HG02981 (cell line): ENCODE results near the gene COL9A3.
"Not testable (repeated sequence)": the region's sequence is repeated elsewhere in the genome, so short reads cannot be mapped to it uniquely, and the experiment has no call there.

ENCODE experiments used
- ATAC-seq: cut with Tn5 transposase; IDR thresholded peaks from one replicate; pipeline ENCODE4 v1.9.1; 2021; ENCODE audit warnings: mild to moderate bottlenecking, moderate library complexity; ENCODE audit not compliant: unreplicated experiment

The COL9A3 gene

DNA sequence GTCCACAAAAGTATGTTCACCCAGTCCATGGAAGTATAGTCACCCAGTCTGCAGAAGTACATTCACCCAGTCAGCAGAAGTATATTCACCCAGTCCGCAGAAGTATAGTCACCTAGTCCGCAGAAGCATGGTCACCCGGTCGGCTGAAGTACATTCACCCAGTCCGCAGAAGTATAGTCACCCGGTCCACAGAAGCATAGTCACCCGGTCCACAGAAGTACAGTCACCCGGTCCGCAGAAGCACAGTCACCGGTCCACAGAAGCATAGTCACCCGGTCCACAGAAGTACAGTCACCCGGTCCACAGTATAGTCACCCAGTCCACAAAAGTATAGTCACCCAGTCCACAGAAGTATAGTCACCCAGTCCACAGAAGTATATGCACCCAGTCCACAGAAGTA, 36.0 kb downstream of the COL9A3 start:
- ATAC-seq = no peak

- ATAC-seq = not testable (repeated sequence)
Observed at GRCh38 chr20:62853304-62853703, 36.5 kb downstream of the COL9A3 start.

DNA sequence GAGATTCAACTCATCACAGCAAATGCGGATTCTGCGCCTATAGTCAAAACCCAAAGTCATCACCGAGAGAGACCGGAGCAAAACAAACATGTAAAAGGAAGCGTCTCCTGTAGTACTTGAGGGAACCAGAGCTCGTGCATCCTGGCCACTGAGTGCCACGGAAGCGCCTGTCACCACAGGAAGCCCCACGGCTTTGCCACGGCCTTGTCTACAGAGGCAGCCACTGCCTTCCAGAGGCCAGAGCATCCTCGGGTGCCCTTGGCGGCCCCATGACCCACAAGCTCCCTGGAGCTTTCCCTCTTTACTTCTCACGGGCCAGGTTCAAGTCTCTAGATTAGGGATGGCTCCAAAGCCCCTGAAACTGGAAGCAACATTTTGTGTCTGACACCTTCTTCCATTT, 37.3 kb downstream of the COL9A3 start:
- ATAC-seq = no peak

GRCh38 chr20:62855120-62855519, 38.3 kb downstream of the COL9A3 start:
- ATAC-seq = no peak

GRCh38 chr20:62856931-62857619, 40.2 kb downstream of the COL9A3 start:
- ATAC-seq = no peak

DNA sequence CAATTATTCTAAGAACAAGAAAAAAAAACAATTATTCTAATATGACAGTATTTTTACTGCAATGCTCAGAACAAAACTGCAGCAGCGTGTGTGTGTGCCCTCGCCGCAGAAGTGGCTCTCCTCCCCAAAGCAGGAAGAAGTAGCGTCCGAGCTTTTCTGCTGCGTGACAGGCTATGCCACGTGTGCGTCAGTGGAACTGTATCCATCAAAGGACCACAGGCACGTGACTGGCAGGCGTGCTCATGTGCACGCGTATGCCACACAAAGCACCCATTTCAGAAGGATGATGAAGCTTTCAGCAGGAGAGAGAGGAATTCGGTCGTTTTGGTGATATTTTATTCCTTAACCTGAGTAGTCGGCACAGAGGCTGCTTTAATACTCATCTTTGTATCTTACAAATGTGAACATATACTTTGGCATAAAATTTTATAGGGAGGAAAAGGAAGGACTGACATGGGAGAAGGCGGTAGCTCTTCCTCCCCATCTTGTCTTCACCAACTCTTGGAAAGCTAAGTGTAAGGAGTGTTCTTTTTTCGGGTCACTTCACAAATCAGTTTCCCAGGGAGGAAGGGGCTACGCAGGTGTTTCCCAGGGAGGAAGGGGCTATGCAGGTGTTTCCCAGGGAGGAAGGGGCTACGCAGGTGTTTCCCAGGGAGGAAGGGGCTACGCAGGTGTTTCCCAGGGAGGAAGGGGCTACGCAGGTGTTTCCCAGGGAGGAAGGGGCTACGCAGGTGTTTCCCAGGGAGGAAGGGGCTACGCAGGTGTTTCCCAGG, 41.4 kb downstream of the COL9A3 start:
- ATAC-seq = no peak

- ATAC-seq = no peak
Observed at GRCh38 chr20:62859721-62860120, 42.9 kb downstream of the COL9A3 start.

- ATAC-seq = peak; percentile 5
Observed at GRCh38 chr20:62860391-62860923, 43.6 kb downstream of the COL9A3 start.

DNA sequence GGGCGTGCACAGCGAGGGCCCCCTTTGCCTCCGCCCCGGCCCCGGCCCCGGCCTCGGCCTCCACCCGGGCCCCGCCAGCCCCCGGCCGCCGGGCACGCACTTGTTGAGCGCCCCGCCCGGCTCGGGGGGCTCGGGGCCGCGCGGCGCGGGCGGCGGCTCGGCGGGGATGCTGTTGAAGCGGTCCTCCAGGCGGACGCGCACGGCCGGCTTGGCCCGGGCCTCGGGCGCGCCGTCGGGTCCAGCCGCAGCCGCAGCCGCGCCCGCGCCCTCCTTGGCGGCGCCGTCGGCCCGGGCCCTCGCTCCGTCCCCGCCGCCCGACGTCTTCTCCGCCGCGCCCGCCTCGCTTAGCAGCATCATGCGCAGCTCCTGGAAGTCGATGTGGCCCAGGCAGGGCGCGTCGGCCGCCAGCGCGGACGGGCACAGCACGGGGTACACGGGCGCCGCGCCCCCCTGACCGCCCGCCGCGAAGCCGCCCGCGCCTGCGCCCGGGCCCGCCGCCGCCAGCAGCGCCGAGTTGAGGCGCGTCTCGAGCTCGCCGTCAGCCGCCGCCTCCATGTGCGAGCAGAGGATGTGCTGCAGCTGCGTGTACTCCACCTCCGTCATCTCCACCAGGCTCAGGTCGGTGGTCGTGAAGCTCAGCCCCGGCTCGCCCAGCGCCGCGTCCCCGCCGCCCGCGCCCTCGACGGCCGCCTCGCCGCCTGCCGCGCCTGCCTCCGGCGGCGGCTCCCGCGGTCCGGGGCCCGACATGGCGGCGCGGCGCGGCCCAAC, 44.3 kb downstream of the COL9A3 start:
- ATAC-seq = peak; percentile 29

DNA sequence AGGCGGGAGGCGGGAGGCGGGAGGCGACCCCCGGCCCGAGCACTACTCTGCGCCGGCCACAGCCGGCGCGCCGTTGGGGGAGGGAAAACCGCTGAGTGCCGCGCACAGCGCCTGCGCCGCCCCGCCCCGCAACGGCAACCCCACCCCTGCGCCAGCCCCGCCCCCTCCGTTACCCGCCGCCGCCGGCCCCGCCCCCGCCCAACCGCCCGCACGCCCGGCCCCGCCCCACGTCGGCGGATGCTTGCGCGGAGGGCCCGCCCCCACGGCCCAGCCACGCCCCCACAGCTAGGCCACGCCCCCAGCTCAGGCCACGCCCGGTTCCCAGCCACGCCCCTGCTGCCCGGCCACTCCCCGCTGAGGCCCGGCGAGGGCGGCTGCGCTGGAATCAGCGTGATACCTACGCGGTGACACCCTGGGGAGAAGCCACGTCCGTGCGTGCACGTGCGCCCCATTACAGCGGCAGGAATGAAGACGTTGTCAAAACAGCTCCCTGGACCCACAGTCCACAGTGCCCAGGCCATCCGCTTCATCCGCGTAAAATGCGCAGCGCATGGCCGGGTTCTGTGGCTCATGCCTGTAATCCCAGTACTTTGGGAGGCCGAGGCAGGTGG, 45.0 kb downstream of the COL9A3 start, which contains the start of gene TCFL5:
Gene TCFL5, minus strand, starts transcription at position 97 of the 611 bp plus-strand sequence. CDS start 152 bp downstream, outside the sequence.
- peak; percentile 57 for ATAC-seq

- no peak for ATAC-seq
Observed at GRCh38 chr20:62864207-62864606, 47.4 kb downstream of the COL9A3 start.

DNA sequence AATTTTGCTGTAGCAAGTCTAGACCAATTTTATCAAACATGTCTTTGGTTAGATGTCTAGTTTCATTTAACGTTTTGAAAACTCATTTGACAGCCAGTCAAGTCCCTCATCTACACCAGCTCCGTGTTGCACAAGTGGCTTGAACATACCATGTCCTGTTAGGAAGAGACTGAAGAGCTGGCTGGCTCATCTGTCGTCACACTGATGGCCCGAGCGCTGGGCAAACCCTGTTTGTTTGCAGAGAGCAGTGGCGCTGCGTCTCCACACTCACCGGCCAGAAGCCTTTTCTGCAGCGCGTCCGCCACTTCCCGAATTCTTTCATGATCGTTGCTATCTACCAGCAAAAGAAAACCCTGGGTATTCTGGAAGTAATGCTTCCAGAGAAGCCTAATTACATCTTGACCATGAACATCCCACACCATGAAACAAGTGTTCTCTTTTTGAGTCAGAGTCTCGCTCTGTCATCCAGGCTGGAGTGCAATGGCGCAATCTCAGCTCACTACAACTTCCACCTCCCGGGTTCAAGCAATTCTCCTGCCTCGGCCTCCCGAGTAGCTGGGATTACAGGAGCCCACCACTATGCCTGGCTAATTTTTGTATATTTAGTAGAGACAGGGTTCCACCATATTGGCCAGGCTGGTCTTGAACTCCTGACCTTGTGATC, 55.5 kb downstream of the COL9A3 start:
- ATAC-seq = no peak

GRCh38 chr20:62872862-62873261, 56.0 kb downstream of the COL9A3 start:
- no peak for ATAC-seq

GRCh38 chr20:62873280-62873679, 56.4 kb downstream of the COL9A3 start:
- no peak for ATAC-seq

GRCh38 chr20:62873681-62874031, 56.8 kb downstream of the COL9A3 start:
- ATAC-seq = not testable (repeated sequence)

DNA sequence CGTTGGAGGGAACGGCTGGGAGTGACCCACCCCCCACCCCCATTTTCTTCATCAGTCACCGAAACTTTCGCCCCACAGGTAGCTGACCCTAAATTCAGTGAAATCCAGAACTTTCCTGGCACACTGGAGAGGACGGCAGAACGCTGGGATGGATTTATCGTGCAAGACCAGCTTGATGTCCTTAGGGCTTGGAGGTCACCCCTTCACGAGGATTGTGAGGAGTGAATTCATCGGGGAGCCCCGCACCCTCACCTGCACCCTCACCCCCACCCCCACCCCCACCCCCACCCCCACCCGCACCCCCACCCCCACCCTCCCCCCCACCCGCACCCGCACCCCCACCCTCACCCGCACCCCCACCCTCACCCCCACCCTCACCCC, 58.1 kb downstream of the COL9A3 start:
- ATAC-seq = no peak

DNA sequence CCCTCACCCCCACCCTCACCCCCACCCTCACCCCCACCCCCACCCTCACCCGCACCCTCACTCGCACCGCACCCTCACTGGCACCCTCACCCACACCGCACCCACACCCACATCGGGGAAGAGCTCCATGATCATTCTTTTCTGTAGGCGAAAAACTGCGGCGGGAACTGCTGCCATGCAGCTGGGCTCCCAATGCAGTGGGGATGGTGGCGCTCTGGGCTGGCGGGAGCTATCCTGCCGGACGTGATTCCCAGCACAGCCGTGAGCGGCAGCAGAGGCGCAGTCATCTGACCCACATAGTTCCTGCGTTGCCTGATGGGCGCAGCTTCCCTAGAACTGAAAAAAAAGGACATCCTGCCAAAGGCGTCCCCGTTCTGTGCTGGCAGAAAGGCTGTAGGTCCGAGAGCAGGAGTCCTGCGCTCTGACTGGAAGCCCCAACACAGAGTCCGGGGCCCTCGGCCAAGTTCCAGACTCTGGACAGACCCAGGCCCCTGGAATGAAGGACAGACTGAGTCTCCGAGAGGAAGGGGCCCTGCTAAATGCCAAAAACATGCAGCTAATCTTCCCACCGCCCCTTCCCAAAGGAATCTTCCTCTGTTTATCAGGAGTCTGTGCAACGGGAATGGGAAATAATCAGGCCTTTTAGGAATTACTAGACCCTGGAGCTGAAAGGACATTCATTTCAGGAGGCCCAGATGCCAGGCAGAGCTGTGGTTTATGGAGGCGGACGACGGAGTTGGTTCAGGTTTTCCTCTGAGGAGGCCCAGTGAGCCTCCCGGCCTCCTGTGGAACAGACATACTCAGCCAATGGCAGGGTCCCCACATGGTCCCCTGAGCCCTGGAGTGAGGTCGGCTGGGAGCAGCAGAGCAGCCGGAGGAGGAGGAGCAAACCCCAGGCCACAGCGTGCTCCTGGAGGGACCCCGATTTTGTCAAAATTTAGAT, 58.8 kb downstream of the COL9A3 start:
- ATAC-seq = no peak

- no peak for ATAC-seq
Observed at GRCh38 chr20:62876501-62876901, 59.7 kb downstream of the COL9A3 start.
